ENCODE data around the gene SRSF12. TPM values are rescaled to one million over a fixed set of nuclear protein-coding genes. Genes with fewer than 3 reads are reported as not detected.
"Not testable (repeated sequence)": the region's sequence is repeated elsewhere in the genome, so short reads cannot be mapped to it uniquely, and the experiment has no call there.

Gene SRSF12
- total RNA-seq, 1 donor from 2014 or later, result 0.57 TPM

DNA sequence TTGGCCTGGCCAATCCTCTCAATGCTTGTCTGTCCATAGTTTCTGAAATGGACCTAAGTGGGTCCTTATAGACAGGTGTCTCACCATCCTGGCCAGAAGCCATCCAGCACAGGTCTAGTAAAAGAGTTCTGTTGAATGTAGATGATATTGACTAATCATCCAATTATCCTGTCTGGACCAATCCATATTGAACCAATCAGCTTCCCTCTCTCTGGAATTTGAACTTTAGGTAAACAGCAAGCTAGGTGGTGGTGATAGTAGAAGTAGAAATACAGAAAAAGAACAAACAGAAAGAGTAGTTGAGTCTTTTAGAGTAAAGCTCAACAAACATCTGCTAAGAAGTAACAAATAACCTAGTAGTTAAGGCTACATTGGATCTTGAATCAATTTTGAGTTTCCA, 46.8 kb downstream of the SRSF12 start:
- no peak for DNase-seq (ENCODE audit: low spot score)

DNA sequence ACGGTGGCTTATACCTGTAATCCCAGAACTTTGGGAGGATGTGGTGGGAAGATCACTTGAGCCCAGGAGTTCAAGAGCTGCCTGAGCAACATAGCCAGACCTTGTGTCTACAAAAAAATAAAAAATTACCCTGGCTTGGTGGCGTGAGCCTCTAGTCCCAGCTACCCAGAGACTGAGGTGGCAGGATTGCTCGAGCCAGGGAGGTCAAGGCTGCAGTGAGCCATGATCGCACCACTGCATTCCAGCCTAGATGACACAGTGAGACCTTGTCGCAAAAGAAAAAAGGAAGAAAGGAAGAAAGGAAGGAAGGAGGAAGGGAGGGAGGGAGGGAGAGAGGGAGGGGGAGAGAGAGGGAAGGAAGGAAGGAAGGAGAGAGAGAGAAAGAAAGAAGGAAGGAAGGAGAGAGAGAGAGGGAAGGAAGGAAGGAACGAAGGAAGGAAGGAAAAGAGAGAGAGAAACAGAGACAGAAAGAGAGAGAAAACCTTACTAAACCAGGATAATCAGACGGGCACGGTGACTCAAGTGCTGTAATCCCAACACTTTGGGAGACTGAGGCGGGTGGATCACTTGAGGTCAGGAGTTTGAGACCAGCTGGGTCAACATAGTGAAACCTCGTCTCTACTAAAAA, 48.2 kb downstream of the SRSF12 start:
- DNase-seq (ENCODE audit: low spot score), result no peak

DNA sequence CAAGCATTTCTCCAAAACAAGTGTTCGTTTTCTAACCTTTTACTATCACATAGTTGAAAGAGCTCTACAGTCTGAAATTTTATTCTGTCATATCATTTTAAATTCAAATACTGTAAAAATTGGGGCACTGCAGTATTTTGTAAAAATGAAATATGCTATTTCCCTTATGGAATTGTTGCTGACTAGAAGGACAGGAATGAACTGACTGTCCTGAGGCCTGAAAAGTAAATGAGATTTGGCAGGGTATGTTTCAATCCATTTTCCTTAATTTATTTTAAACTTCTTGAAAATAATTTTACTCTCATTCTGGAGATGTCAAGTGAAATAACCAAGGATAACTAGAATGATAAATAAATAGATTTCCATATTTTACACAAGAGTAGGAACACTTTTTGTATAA, 49.2 kb downstream of the SRSF12 start:
- no peak for DNase-seq (ENCODE audit: low spot score)

DNA sequence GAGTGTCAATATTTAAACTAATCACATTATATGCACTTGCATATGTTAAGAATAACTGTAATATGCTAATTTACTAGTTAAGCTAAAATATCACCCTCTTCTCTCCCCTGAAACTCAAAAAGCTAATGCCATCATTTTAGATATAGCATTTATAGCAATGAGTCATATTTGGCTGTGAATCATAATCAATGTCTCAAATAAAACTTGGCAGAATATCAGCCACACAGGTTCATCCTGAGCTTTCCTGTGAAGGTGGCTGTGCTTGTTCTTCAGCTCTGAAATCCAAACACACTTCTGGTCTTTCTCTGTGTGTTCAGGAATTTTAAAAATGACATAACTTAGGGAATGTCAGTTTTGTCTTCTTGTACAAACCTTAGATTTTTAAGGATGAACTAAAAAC, 50.1 kb downstream of the SRSF12 start:
- no peak for DNase-seq (ENCODE audit: low spot score)

DNA sequence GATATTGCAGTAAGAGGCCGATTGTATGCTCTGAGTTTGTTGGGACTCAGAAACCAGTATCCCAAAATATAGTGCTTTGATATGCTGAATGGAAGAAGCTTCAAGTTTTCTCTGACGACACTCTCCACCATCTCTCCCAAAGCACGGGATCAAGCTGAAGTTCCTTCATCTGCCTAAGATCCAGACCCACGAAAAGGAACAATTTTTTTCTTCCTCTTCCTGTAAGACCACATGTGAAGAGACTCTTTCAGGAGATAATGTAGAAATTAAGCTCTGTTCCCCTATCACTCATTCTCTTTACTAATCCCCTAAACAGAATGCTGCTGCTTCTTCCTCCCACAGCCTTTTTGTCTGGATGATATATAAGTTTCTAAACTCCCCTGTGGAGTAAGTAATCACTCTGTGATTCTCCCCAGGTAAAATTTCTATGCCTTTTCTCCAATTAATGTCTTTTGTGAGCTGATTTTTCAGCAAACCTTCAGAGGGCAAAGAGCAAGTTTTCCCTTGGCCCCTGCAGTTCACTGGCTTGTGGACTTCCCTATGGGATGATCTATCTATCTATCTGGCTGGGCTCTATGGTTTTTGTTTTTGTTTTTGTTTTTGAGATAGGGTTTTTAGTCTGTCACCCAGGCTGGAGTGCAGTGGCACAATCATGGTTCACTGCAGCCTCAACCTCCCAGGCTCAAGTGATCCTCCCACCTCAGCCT, 50.8 kb downstream of the SRSF12 start:
- DNase-seq (ENCODE audit: low spot score), result no peak

DNA sequence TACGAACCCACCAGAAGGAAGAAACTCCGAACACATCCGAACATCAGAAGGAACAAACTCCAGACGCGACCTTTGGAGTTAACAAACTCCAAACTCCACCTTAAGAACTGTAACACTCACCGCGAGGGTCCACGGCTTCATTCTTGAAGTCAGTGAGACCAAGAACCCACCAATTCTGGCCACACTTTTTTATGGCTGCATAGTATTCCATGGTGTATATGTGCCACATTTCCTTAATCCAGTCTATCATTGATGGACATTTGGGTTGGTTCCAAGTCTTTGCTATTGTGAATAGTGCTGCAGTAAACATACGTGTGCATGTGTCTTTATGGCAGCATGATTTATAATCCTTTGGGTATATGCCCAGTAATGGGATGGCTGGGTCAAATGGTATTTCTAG, 51.8 kb downstream of the SRSF12 start:
- not testable (repeated sequence) for DNase-seq (ENCODE audit: low spot score)

DNA sequence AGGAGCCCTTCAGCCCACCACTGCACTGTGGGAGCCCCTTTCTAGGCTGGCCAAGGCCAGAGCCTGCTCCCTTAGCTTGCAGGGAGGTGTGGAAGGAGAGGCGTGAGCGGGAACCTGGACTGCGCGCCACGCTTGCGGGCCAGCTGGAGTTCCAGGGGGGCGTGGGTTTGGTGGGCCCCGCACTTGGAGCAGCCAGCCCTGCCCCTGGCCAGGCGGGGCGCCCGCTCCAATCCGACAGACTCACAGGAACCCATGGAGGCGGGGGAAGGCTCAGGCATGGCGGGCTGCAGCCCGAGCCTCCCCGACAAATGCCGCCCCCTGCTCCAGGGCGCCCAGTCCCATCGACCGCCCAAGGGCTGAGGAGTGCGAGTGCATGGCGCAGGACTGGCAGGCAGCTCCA, 52.9 kb downstream of the SRSF12 start:
- not testable (repeated sequence) for DNase-seq (ENCODE audit: low spot score)

DNA sequence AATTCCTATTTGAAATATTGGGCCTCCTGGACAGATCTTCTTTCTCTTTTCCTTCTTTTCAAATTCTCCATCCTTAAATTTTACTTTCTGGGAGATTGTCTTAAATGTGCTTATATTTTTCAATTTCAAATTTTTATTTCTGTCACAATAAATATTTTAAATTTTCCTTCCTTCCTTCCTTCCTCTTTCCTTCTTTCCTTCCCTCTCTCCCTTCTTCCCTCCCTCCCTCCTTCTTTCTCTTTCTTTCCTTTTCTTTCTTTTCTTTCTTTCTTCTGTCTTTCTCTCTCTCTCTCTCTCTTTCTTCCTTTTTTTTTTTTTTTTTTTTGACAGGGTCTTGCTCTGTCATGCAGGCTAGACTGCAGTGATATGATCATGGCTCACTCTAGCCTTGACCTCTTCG, 54.0 kb downstream of the SRSF12 start:
- DNase-seq (ENCODE audit: low spot score), result no peak

DNA sequence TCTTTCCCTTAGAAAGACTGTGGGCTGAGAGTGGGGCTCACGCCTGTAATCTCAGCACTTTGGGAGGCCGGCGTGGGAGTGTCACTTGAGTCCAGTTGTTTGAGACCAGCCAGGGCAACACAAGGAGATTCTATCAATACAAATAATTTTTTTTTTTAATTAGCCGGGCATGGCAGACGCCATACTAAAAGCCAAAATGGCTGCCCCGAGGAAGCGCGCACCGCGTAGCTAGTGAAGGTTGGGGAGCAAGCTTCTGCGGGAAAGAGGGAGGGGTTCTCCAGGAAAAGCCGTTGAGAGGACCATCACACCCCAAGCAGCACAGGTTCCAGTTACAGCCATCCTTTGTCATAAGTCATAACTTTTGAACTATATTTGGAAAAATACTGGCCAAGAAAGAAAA, 58.6 kb downstream of the SRSF12 start:
- DNase-seq (ENCODE audit: low spot score), result no peak

DNA sequence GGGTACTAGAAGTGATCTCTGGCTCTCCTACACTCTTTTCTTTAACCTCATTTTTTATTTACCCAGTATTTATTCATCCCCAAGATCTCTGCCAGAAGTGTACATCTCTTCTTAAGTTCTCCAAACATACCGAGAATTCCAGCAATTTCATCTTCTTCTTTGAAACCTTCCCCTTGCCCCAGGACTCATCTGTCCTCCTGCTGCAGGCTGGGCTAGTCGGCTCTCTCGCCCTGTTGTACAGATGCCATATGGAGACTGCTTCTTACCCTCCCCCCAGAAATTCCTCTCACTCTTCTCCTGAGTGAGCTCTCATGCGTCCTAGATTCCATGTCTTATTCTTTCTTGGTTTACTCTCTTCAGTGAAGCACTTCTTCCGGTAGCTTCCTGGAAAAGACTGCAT, 59.2 kb downstream of the SRSF12 start:
- no peak for DNase-seq (ENCODE audit: low spot score)

DNA sequence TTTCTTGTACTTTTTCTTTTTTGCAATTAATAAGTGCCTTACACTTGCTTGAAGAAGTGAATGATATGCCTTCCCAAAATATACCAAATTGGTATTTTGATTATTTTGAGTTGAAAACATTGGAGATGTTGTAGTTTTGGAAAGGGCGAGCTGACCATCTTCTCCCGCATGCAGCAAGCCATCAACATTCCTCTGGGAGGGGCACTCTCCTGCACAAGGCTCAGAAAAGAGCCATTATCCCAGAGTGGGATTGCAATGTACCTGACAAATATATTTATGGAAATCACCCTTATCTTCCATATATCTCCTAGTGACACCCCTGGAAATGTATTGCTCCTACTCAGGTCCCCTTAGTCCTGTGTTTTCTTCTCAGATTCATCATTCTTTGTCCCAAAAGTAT, 60.1 kb downstream of the SRSF12 start:
- DNase-seq (ENCODE audit: low spot score), result no peak

DNA sequence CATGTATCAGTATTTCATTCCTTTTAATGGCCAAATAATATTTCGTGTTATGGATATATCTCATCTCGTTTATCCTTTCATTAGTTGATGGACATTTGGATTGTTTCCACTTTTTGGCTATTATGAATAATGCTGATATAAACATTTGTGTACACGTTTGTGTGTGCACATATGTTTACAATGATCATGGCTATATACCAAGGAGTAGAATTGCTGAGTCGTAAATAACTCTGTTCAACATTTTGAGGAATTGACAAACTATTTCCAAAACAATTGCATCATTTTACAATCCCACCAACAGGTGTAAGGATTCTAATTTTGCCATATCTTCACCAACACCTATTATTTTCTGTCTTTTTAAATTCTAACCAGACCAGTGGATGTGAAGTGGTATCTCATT, 63.7 kb downstream of the SRSF12 start:
- DNase-seq (ENCODE audit: low spot score), result no peak

DNA sequence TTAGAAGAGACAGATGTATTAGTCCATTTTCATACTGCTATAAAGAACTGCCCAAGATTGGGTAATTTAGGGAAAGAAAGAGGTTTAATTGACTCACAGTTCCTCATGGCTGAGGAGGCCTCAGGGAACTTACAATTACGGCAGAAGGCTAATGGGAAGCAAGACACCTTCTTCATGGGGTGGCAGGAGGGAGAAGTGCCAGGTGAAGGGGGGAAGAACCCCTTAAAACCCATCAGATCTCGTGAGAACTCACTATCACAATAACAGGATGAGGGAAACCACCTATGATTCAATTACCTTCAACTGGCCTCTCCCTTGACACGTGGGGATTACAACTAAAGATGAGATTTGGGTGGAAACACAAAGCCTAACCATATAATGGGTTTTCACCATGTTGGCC, 66.2 kb downstream of the SRSF12 start:
- no peak for DNase-seq (ENCODE audit: low spot score)

DNA sequence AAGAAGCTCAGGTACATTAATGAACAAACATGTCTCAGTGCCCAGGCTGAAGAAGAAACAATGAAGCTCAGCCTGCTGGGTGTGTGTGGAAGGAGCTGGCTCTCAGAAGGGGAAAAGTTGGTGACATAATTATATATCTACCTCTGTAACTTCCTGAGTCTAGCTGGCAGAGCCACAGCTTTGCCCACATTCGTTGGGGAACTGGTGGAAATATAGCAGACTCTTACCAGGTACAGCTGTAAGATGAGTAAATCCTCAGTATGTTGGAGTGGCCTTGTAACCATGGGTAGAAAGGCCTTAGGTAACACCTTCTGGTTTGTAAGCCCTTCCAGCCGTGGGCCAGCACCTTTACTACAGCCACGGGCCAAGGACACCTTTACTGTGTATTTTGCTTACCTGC, 67.2 kb downstream of the SRSF12 start:
- DNase-seq (ENCODE audit: low spot score), result no peak

DNA sequence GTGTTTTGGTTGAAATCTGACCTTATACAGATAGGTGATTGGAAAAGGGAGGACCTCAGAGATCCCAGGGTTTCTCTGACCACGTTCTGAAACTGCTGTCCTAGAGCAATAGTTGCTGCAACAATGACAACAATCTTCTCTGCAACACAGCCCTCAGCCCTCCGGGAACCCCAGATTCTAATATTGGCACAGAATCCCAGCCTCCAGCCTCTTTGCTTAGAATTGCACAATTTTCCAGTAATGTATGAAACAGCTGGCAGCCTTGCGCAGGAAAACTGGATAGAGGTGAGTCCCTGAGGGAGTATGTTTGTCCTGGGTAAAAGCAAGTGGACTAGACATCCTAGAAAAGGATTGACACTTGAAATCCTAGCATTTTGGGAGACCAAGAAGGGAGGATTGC, 67.7 kb downstream of the SRSF12 start:
- DNase-seq (ENCODE audit: low spot score), result peak; percentile 61

DNA sequence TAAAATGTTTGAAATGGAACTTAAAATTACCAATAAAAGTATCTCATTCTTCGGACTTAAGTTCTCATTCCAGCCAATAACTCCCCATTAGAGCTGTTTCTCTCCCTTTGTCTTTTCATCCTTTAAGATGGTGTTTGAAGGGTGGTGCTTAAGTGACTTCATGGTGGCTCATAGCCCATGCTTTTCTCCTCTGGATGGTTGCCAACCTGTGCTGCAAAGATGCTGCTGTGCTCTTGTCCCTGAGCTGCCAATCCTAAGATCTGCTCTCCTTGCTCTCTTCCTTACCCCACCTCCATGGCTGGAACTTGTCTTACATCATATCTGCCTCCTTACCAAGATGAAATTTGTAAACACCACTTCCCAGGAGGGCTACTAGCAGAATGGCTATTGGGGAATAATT, 68.9 kb downstream of the SRSF12 start:
- DNase-seq (ENCODE audit: low spot score), result no peak

DNA sequence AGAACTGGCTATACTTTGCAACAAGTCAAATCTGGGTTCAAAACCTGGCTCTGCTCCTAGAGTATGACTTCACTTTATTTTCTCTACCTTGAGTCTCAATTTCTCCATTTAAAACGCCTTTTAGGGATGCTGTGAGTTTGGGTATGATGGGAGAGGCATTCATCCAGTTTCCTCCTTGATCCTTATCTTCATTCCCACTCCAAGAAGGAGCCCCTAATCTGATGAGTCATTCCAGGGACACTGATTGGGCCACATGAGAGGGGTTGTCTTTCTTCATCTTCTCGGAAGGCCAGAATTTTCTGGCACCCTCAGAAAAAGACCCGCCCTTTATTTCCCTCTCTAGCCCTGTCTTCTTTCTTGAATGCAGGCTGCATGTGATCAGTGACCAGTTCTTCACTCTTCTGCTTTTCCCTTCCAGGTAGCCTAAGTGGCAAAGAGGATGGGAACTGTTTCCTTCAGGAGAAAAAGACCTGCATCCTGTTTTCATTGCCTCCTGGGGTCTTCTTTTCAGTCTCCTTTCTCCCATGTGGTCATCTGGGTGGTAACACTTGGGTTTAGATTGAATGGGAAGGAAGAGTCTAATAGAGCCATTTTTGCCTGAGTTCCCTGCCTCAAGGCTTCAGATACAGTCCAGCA, 69.5 kb downstream of the SRSF12 start:
- DNase-seq (ENCODE audit: low spot score), result no peak

DNA sequence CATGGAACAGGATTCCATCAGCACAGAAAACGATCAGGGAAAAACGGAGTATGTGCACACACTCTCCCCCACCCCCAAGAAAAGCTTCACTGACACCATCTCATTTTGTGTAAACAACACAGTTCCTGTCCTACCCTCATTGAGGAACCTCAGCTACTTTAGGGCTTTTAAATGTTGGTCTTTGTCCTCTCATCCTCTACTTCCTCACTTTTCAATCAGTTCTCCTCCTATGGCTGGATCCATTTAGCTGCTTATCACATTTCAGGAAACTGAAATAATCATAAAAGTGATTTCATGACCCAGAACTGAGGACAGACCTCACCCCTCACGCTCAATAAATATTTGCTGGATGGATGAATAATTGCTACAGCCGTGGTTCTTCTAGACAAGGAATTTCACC, 70.4 kb downstream of the SRSF12 start:
- no peak for DNase-seq (ENCODE audit: low spot score)

Other genes starting within 250 kb of the SRSF12 start
- 14.9 TPM for gene RNGTT, start 154.5 kb downstream of the SRSF12 start, total RNA-seq
- gene PNRC1, start 37.3 kb downstream of the SRSF12 start, total RNA-seq, result 204 TPM
- gene PM20D2, start 28.0 kb upstream of the SRSF12 start, total RNA-seq, result 13.6 TPM
- gene GABRR1, start 99.3 kb upstream of the SRSF12 start, total RNA-seq, result not detected
- 0.73 TPM for gene GABRR2, start 197.2 kb upstream of the SRSF12 start, total RNA-seq
- gene UBE2J1, start 234.7 kb upstream of the SRSF12 start, total RNA-seq, result 38.8 TPM

All from ureter (tissue), 1 donor.